Fibroblast of skin of scalp (primary cell): Measurements from ENCODE around the gene NOP58. TPM values are rescaled to one million over a fixed set of nuclear protein-coding genes. Genes with fewer than 3 reads are reported as not detected.
"Not testable (repeated sequence)": the region's sequence is repeated elsewhere in the genome, so short reads cannot be mapped to it uniquely, and the experiment has no call there.

ENCODE experiments used
- DNase-seq: peaks from one replicate; pipeline ENCODE4 v3.0.0-alpha.2; 2013
- polyA plus RNA-seq, 2 experiments: library from polyadenylated mRNA; unstranded; fragments of 120-200 nt; gene quantifications; one replicate each; pipeline ENCODE4 v1.2.1, GENCODE V29; 2013; ENCODE audit not compliant: insufficient read length in 2 of 2

NOP58 gene, protein sequence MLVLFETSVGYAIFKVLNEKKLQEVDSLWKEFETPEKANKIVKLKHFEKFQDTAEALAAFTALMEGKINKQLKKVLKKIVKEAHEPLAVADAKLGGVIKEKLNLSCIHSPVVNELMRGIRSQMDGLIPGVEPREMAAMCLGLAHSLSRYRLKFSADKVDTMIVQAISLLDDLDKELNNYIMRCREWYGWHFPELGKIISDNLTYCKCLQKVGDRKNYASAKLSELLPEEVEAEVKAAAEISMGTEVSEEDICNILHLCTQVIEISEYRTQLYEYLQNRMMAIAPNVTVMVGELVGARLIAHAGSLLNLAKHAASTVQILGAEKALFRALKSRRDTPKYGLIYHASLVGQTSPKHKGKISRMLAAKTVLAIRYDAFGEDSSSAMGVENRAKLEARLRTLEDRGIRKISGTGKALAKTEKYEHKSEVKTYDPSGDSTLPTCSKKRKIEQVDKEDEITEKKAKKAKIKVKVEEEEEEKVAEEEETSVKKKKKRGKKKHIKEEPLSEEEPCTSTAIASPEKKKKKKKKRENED
- polyA plus RNA-seq (2013, experiment 1 of 2; ENCODE audit: insufficient read length) = 55.1 TPM
- polyA plus RNA-seq (2013, experiment 2 of 2; ENCODE audit: insufficient read length) = 60.0 TPM

DNA sequence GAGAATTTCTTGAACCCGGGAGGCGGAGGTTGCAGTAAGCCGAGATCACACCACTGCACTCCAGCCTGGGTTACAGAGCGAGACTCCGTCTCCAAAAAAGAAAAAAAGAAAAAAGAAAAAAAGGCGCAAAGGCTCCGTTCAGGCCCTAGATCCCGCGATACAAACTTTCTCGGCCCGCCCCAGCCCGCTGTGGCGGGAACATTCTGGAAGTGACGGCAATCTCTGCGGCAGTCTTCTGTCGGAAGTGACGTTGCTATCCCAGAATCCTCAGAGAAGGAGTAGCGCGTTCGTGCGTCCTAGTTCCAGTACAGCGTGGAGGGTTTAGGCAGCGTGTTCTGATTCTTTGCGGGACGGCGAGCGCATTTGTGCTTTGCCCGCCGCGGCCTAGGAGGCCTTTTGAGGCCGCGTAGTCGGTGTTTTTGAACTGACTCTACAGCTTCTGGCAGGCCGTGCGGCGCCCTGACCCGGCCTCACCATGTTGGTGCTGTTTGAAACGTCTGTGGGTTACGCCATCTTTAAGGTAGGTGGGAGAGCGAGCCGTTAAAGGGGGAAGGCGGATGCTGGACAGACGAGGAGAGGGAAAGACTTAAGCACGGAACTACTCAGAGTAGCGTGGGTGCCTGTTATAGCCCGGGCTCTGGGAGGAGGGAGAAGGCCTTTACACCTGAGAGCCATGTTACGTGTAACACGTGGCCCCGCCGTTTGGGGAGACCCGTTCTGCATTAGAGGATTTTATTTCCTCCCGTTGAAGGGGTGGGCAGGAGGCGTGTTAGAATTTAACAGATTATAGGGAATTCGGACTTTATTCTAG lies at the start of gene NOP58:
TSS of gene NOP58 (plus strand) at position 297 of the 811 bp plus-strand sequence. CDS start at position 476, 179 bp downstream.
- DNase-seq = peak; percentile 97

DNA sequence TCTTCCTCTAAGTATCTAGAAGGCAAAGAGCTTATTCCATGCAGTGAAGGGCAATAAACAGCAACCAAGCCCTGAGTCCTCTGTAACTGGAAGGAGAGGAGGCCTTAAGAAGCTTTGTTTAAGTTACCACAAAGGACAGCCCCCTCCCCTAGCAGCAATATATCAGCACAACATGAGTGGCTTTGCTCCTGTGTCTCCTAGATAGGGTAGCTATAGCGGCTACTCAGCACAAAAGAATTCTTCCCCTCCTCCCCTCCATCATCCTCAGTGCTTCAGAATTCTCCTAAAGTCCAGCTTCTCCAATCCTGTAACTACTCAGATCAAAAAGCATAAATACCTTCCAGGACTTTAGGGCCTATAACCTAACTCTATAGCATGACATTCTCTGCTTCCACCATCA lies 43.7 kb upstream of the NOP58 start:
- peak; percentile 36 for DNase-seq

DNA sequence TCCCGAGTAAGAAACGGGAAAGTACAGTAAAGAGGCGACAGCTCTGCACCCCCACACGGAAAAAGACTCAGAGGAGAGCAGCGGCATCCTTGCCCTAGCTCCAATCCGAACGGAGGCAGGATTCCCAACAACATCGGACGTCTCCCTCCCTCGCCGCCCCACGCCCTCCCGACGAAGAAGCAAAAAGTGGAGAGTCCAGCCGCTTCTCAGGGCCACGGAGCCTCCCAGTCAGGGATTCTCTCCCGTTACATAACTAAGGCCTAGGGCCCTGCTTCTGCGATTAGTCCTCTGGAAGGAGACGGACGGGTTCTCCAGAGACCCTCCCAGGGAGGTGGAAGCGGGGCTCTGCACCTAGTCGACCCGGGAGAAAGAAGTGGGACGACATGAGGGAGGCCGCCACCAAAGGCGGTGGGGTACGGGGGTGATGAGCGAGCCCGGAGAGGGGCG lies 27.8 kb upstream of the NOP58 start:
- DNase-seq = peak; percentile 36

DNA sequence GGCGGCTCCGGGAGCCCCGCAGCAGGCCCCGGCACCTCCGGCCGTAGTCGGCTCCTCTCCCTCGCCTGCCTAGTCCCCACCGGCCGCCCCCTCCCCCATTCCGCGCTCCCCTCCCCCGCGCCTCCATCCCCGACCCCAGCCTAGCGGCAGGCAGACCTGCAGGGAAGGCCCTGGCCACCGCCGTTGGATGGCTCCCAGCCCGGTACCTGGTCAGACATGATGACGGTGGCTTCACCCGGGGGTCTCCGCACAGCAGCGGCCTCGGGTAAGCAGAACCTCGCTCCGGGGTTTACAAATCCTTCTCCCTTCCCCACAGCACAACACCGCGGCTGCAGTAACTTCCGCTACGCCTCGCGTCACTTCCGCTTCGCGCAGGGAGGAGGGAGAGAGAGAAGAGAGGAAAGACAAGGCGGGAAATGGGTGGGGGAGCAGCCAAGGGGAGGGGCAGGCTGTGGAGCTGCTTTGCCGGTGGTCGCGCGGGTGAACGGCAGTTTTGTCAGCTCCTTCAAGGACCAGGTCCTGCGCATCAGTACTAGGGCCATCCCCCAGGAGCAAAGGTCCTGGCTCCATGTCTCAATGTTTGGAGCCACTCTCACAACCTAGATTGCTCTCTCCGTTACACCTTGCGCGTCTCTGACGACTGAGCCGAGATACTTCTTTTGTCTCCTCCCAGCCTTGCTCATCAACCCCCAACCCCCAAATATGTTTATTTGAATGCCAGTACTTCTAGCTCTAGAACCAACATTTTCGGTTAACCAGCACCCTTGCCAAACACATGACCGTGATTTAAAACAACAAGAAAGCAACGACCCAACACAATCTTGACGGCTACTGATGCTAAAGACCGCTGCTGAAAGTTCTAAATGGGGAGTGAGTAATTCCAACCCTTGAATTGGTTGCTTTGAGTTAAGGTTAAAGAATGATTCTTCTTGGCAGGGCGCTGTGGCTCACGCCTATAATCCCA lies 27.0 kb upstream of the NOP58 start, which contains the start of gene SUMO1:
TSS of gene SUMO1 (minus strand) at position 364 of the 964 bp plus-strand sequence. CDS start at position 218, 146 bp downstream.
- peak; percentile 92 for DNase-seq

DNA sequence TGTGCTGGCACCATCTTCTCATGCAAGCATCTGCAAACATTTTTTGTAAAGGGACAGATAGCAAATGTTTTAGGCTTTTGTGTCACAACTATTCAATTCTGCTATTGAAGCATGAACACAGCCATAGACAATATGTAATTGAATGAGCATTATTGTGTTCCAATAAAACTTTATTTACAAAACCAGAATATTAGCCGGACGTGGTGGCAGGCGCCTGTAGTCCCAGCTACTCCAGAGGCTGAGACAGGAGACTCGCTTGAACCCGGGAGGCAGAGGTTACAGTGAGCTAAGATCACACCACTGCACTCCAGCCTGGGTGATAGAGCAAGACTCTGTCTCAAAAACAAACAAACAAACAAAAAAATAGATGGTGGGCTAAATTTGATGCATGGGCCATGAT lies 17.9 kb upstream of the NOP58 start:
- not testable (repeated sequence) for DNase-seq

DNA sequence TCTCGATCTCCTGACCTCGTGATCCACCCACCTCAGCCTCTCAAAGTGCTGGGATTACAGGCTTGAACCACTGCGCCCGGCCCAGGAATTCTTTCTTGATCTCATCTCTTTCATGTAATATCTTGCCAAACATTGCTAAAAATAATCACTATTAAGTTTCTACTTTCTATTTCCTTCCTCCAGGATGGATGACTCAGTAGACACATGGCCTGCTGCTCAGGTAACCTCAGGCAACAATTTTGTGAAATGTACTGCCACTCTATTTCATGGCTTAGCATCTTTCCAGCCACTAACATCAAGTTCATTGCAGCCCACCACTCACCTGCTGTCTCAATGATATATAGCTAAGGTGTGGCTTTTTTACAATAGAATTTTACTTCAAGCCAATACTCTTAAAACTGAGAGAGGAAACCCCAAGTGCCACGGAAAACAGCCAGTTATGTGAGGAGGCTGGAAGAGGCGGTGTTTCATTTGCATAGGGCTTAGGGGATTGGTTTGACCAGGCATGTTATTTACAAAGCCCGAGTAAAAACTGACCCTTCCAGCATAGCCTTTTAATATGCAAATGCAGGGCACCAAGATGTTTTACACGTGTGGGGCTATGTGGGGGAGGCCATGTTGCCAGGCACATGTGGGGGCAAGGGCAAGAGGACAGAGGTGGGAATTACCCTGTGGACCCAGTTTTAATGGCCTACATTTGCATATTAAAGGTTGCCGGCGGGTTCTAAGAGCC lies 15.9 kb upstream of the NOP58 start:
- DNase-seq = no peak

DNA sequence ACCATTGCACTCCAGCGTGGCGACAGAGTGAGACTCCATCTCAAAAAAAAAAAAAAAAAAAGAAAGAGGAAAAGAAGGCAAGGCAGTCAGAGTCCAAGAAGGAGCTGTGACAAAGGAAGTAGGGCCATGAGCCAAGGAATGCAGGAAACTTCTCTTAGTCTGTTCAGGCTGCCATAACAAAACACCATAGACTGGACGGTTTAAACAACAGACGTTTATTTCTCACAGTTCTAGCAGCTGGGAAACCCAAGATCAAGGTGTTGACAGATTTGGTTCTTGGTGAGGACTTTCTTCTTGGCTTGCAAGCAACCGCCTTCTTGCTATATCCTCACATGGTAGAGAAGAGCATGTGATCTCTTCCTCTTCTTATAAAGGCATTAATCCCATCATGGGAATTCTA lies 14.1 kb upstream of the NOP58 start:
- DNase-seq = peak; percentile 6

DNA sequence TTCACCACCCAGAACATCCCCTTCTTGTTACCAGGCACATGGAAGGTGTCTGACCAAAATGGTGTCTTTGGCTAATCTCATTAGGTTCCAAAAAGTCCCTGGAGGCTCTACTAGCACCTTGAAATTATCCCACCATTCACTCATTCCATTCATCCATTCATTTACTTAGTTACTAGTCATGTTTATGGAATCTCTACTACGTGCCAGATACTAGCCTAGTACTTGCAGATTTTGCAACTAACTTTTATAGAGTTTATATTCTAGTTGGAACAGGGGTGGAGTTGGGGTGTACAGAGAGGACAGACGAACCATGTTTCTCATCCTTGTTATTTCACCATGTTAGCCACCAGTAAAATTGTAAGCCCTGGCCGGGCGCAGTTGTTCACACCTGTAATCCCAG lies 4.0 kb upstream of the NOP58 start:
- no peak for DNase-seq

DNA sequence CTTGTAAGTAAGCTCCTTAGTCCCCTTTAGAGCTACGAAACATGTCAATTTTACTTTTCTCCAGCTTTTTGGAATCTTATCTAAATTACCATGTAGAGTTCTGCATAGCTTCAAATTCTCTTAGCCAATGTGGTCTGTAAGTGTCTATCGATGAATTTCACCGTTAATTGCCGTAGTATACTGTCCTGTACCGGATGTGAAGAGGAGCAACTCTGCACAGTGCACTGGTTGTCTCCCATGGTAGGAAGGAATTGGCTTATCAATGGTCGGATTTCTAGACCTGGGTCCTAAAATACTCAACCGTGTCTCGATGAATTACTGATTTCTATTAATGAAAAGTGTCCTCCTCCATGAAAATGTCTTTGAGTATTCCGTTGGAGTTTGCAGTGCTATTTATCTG lies 1.9 kb downstream of the NOP58 start:
- no peak for DNase-seq

DNA sequence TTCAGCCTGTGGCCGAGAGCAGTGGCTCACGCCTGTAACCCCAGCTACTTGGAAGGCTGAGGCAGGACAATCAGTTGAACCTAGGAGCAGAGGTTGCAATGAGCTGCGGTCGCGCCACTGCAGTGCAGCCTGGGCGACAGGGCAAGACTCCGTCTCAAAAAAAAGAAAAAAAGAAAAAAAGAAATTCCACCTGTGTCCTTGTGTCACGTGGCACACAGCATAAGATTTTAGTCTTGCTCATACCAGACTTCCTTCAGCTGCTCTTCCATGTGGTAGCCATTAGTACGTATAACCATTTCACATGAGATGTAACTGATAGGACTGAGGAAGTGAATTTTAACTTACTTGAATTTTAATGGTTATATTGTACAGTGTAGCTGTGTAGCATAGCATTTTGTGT lies 4.0 kb downstream of the NOP58 start:
- DNase-seq = no peak

DNA sequence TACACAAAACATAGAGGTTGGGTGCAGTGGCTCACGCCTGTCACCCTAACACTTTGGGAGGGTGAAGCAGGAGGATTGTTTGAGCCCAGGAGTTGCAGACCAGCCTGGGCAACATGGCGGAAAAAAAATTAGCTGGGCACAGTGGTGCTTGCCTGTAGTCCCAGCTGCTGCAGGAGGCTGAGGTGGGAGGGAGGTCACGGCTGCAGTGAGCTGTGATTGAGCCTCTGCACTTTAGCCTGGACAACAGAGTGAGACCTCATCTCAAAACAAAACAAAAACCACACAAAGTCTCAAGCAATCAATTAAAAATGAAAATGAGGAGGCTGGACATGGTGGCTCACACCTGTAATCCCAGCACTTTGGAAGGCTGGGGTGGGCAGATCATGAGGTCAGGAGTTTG lies 4.9 kb downstream of the NOP58 start:
- DNase-seq = no peak

DNA sequence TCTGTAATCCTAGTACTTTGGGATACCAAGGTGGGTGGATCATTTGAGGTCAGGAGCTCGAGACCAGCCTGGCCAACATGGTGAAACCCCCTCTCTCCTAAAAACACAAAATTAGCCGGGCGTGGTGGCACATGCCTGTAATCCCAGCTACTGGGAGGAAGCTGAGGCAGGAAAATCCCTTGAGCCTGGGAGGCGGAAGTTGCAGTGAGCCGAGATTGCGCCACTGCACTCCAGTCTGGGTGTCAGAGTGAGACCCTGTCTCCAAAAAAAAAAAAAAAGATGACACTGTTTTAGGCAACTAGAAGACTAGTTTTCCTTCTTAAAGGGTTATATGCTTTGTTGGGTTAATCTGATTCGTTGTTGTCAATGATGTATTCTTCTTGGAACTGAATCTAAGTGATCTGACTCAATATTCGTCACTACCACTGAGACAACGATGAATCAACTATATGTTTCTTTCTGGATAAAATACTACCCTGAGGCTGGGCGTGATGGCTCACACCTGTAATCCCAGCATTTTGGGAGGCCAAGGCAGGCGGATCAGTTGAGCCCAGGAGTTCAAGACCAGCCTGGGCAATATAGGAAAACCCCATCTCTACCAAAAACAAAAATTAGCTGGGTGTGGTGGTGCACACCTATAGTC lies 10.6 kb downstream of the NOP58 start:
- DNase-seq = peak; percentile 21

DNA sequence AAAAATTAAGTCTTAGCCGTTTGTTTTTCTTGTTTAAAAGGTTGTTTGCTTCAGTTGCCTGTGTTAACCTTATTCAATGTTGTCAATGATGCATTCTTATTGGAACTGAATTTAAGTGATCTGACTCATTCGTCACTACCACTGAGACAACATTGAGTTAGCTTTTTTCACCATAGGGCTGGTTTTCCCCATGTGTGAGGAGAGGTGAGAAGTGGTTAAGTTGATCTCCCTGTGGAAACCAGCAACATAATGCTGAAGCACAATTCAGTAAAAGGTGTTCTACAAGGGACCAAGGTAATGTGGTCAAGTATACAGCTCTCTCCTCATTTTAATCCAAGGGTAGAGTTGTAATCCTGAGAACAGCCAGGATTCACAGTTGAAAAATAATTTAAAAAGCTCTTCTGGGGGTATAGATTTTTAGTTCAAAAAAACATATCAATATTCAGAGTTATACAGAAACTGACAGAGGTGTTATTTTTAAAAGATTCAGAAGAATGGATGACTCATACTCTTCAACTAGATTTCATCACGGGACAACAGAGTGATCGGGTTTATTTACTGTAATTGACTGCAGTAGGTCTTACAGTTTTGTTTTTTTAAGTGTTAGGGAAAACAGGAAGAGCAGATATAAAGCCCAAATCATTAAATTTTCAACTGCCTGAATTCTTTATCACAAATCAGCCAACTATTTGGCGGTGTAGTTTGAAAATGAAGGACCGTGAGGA lies 12.6 kb downstream of the NOP58 start:
- peak; percentile 47 for DNase-seq

DNA sequence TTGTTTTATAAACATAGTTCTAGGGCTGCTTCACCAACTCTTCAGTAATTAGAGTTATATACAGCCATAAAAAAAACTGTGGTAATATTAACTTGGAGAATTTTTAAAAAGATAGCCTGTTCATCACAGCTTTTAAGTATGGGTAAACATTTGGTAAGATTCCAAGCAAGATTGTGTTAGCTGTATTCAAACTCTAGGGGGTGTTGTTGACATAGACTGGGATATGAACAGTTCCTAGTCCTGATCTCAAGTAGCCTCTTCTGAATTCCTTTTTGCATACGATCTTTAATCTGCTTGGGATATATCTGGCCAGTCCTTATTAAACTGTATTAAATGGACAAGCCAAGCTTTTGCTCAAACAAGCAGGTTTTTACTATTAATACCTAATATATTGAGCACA lies 13.4 kb downstream of the NOP58 start:
- DNase-seq = peak; percentile 66

DNA sequence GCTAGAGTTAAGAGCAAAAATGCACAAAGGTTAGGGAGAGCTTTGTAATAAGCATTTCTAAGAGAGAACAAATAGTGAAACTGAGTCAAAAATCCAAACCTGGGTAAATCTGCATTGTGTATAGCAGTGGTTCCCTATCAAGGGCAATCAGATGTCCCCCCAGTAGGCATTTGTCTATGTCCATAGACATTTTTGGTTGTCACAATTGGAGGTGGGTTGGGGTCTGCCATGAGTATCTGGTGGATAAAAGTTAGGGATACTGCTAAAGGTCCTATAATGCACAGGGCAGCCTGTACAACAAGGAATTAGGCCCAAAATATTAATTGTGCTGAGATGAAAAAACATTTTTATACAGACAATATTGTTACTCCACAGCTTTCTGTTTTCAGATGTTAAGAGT lies 21.0 kb downstream of the NOP58 start:
- no peak for DNase-seq

DNA sequence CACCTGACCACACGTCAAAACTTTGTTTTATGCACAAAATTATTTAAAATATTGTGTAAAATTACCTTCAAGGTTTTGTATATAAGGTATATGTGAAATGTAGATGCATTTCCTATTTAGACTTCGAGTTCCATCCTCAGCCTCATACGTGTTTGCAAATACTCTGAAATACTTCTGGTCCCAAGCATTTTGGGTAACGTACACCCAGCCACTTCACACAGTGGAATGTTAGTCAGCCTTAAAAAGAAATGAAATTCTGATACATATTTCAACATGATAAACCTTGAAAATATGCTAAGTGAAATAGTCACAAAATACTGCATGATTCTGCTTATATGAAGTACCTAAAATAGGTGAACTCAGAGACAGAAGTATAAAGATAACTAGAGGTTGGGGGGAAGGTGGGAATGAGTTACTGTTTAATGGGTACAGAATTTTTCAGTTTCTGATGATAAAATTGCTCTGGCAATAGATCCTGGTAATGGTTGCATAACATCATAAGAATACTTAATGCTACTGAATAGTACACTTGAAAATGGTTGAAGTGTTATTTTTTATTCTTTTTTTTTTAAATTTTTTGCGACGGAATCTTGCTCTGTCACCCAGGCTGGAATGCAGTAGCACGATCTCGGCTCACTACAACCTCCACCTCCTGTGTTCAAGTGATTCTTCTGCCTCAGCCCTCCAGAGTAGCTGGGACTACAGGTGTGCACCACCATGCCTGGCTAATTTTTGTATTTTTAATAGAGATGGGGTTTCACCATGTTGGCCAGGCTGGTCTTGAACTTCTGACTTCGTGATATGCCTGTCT lies 24.0 kb downstream of the NOP58 start:
- no peak for DNase-seq

DNA sequence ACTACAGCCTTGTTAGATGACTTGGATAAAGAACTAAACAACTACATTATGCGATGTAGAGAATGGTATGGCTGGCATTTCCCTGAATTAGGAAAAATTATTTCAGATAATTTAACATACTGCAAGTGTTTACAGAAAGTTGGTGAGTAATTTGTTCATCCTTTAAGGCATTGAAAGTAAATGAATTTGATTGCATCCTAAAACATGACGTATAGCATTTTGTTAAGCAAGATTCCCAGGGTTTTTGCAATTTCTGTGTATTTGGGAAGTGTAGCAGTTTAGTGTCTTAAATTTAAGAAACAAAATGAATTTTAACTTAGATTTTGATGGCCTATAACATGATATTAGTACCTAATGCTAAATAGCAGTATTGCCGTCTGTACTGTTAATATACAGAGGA lies 24.8 kb downstream of the NOP58 start:
- no peak for DNase-seq

DNA sequence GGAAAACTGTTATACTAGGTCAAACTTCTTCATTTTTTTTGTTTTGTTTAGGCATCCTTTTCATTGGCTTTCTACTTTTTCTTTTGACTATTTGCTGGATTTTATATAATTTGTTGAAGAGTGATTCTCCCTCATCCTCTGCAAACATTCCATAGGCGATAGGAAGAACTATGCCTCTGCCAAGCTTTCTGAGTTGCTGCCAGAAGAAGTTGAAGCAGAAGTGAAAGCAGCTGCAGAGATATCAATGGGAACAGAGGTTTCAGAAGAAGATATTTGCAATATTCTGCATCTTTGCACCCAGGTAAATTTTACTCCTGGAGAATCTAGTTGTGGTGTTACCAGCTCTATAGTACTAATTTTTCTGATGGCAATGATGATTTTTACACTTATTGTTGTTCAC lies 25.4 kb downstream of the NOP58 start:
- DNase-seq = no peak

DNA sequence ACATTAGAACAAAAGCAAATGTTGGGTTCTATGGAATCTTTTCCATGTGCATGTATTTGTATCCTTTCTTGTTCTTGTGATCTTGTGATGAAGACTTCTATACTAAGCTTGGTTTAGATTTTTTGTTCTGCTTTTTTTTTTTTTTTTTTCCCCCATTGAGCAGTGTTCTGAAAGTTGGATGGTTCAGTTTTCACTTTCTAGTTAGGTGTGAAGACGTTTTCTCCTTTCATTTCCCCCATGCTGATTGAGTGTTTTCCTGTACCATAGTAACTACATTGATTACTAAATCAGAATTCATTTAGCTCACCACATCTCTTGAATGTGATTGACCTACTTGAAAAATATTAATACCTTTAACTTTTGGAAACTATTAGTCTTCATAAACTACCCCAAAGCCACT lies 34.1 kb downstream of the NOP58 start:
- DNase-seq = no peak
